Measurements from ENCODE around the gene LCOR.

DNA sequence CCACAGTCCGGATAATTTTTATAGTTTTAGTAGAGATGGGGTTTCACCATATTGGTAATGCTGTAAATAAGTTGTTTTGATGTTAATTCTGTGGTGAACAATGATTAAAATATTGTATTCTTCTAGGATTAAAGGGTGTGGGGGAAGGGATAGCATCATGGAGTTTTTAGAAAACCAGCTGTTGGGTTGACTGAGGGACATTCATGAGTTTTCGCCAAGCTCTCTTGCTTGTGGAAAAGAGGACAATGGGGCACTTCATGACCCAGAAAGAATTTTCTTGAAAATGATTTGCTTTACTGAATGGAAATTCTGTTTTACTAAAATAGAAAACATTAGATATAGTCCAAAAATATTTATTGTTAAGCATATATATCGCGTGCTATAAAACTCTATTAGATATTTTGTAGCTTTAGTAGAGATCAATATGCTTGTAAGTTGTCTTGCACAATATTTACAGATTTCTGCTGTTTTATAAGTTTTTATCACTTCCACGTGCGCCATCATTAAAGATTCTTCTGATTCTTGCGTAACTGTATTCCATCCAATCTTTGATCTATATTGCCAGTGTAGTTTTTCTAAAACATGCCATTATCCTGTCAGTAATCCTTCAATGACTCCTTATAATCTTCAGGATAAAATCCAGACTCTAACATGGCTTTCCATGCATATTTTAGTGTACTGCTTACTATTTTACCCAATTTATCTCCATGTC is 41.8 kb downstream of the LCOR start:
- TF ChIP-seq, protein P1, sequence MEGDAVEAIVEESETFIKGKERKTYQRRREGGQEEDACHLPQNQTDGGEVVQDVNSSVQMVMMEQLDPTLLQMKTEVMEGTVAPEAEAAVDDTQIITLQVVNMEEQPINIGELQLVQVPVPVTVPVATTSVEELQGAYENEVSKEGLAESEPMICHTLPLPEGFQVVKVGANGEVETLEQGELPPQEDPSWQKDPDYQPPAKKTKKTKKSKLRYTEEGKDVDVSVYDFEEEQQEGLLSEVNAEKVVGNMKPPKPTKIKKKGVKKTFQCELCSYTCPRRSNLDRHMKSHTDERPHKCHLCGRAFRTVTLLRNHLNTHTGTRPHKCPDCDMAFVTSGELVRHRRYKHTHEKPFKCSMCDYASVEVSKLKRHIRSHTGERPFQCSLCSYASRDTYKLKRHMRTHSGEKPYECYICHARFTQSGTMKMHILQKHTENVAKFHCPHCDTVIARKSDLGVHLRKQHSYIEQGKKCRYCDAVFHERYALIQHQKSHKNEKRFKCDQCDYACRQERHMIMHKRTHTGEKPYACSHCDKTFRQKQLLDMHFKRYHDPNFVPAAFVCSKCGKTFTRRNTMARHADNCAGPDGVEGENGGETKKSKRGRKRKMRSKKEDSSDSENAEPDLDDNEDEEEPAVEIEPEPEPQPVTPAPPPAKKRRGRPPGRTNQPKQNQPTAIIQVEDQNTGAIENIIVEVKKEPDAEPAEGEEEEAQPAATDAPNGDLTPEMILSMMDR (conservative IDR thresholded peaks at IDR 0.05; ENCODE audit: low read depth, low read length), result no peak
- TF ChIP-seq RCOR1 (IDR thresholded peaks at IDR 0.05; ENCODE audit: insufficient replicate concordance, low read length), result no peak

Data from IMR-90 (cell line).